Karpas-422 (cell line): ENCODE data around the gene OR14C36. TPM values are rescaled to one million over a fixed set of nuclear protein-coding genes. Genes with fewer than 3 reads are reported as not detected.

Experiments used
- DNase-seq: peaks from one replicate; pipeline ENCODE4 v3.0.0-alpha.2; 2015
- H2AFZ ChIP-seq: fragments of 200-600 bp; sonication (generic); 2 replicates; pipeline ENCODE4 v1.6.1; 2014; ENCODE audit warnings: antibody characterized with exemption, low read length, mixed read lengths
- H3K27ac ChIP-seq: fragments of 200-600 bp; sonication (generic); 2 replicates; pipeline ENCODE4 v1.5.1; 2014; ENCODE audit warnings: mild to moderate bottlenecking, low read length, moderate library complexity
- H3K27me3 ChIP-seq: fragments of 200-600 bp; sonication (generic); 2 replicates; pipeline ENCODE4 v1.6.1; 2014; ENCODE audit warnings: low read length, mixed read lengths
- H3K36me3 ChIP-seq: fragments of 200-600 bp; sonication (generic); 2 replicates; pipeline ENCODE4 v1.6.1; 2014; ENCODE audit warnings: low read length, mixed read lengths; ENCODE audit not compliant: insufficient read depth
- H3K4me1 ChIP-seq: fragments of 200-600 bp; sonication (generic); 2 replicates; pipeline ENCODE4 v1.6.1; 2014; ENCODE audit warnings: mild to moderate bottlenecking, low read length, mixed read lengths
- H3K4me2 ChIP-seq: fragments of 200-600 bp; sonication (generic); 2 replicates; pipeline ENCODE4 v1.6.1; 2014; ENCODE audit warnings: low read length, low read depth, mild to moderate bottlenecking; ENCODE audit not compliant: poor library complexity, severe bottlenecking
- H3K4me3 ChIP-seq: fragments of 200-600 bp; sonication (generic); 2 replicates; pipeline ENCODE4 v1.5.1; 2014; ENCODE audit warnings: mild to moderate bottlenecking, antibody characterized with exemption, low read length, mixed read lengths
- H3K79me2 ChIP-seq: fragments of 200-600 bp; sonication (generic); 2 replicates; pipeline ENCODE4 v1.6.1; 2014; ENCODE audit warnings: mild to moderate bottlenecking, low read length, mixed read lengths
- H3K9ac ChIP-seq: fragments of 200-600 bp; sonication (generic); 2 replicates; pipeline ENCODE4 v1.6.0; 2014; ENCODE audit warnings: low read length
- H3K9me2 ChIP-seq: fragments of 200-600 bp; sonication (generic), shearing (Covaris generic); replicated peaks from 2 replicates; pipeline ENCODE4 v1.6.0; 2014; ENCODE audit warnings: mild to moderate bottlenecking, low read length, moderate library complexity; ENCODE audit not compliant: insufficient read depth
- H3K9me3 ChIP-seq: fragments of 300-700, 200-600 bp; sonication (generic); 2 replicates; pipeline ENCODE4 v1.6.1; 2014; ENCODE audit warnings: low read length, mixed read lengths
- H4K20me1 ChIP-seq: fragments of 200-600 bp; sonication (generic); 2 replicates; pipeline ENCODE4 v1.6.1; 2014; ENCODE audit warnings: mild to moderate bottlenecking, antibody characterized with exemption, low read length, low read depth; ENCODE audit not compliant: insufficient read depth
- total RNA-seq: library from RNA; depleted of rRNA; stranded (reverse); fragments of >200 nt; shearing (Covaris generic); gene quantifications from 2 replicates; pipeline ENCODE4 v1.2.3, GENCODE V29; 2014; ENCODE audit warnings: low replicate concordance; rRNA removed

OR14C36 gene
- total RNA-seq, 1 experiment from 2014 or later: not detected

DNA sequence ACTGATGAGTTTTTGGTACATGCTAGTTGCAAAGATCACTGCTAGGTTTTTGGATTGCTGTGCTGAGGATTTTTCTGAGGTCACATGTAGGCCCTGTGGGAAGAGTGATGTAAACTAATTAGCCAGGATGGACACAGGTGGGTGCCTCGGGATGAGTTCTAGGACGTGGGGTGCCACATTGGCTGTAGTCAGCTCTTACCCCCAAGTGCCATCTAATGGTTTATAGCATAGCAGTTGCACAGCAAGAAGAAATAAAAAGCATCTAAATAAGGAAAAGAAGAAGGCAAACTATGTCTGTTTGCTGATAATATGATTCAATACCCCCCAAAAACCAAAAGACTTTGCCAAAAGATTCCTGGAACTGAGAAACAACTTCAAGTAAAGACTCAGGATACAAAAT is 44.5 kb downstream of the OR14C36 start:
- H3K9me3 ChIP-seq: no peaks in the 10 kb centered on the region
- DNase-seq: no peak
- no peaks in the 10 kb centered on the region for H3K9me2 ChIP-seq
- no peak overlapping the region for H3K27ac ChIP-seq
- no peaks in the 10 kb centered on the region for H3K27me3 ChIP-seq
- no peaks in the 10 kb centered on the region for H3K36me3 ChIP-seq
- H3K4me2 ChIP-seq: no peak overlapping the region
- no peaks in the 10 kb centered on the region for H3K4me1 ChIP-seq
- H3K79me2 ChIP-seq: no peaks in the 10 kb centered on the region
- no peak overlapping the region for H2AFZ ChIP-seq
- no peak overlapping the region for H3K9ac ChIP-seq
- no peak overlapping the region for H3K4me3 ChIP-seq
- no peaks in the 10 kb centered on the region for H4K20me1 ChIP-seq

Other genes with a start within 250 kb of the OR14C36 start
- gene OR2M5, start 203.6 kb upstream of the OR14C36 start, total RNA-seq: not detected in 2 replicates
- gene OR2M2, start 174.0 kb upstream of the OR14C36 start, total RNA-seq: not detected in 2 replicates
- gene OR2M3, start 151.5 kb upstream of the OR14C36 start, total RNA-seq: not detected in 2 replicates
- not detected in 2 replicates for gene OR2M4, start 117.4 kb upstream of the OR14C36 start, total RNA-seq
- not detected in 2 replicates for gene OR2T33, start 70.8 kb upstream of the OR14C36 start, total RNA-seq
- not detected in 2 replicates for gene OR2T12, start 45.4 kb upstream of the OR14C36 start, total RNA-seq
- gene OR2M7, start 24.2 kb upstream of the OR14C36 start, total RNA-seq: not detected in 2 replicates
- gene OR2T4, start 12.9 kb downstream of the OR14C36 start, total RNA-seq: not detected in 2 replicates
- not detected in 2 replicates for gene OR2T6, start 27.0 kb downstream of the OR14C36 start, total RNA-seq
- not detected in 2 replicates for gene OR2T1, start 54.3 kb downstream of the OR14C36 start, total RNA-seq
- gene OR2T2, start 96.9 kb downstream of the OR14C36 start, total RNA-seq: not detected in 2 replicates
- not detected in 2 replicates for gene OR2T3, start 124.6 kb downstream of the OR14C36 start, total RNA-seq
- not detected in 2 replicates for gene OR2T5, start 139.8 kb downstream of the OR14C36 start, total RNA-seq
- gene OR2G6, start 159.3 kb downstream of the OR14C36 start, total RNA-seq: not detected in 2 replicates
- not detected in 2 replicates for gene OR2T29, start 214.0 kb downstream of the OR14C36 start, total RNA-seq
- gene OR2T34, start 226.0 kb downstream of the OR14C36 start, total RNA-seq: not detected in 2 replicates
- gene OR2T10, start 248.9 kb downstream of the OR14C36 start, total RNA-seq: not detected in 2 replicates